Glutamatergic neuron (in vitro differentiated cells): ENCODE measurements around the gene IGLL1. TPM values are rescaled to one million over a fixed set of nuclear protein-coding genes. Genes with fewer than 3 reads are reported as not detected.
"Not testable (repeated sequence)": the region's sequence is repeated elsewhere in the genome, so short reads cannot be mapped to it uniquely, and the experiment has no call there.

Experiments used
- DNase-seq: peaks from one replicate; pipeline ENCODE4 v3.0.0; 2022
- H3K27ac Mint-ChIP-seq: one replicate; pipeline ENCODE4 v1.8.0; 2020; ENCODE audit warnings: mild to moderate bottlenecking, mixed read lengths, inconsistent platforms; ENCODE audit not compliant: unreplicated experiment
- H3K27me3 Mint-ChIP-seq: one replicate; pipeline ENCODE4 v1.8.0; 2020; ENCODE audit warnings: mild to moderate bottlenecking, moderate library complexity, mixed read lengths, inconsistent platforms; ENCODE audit not compliant: unreplicated experiment
- H3K36me3 Mint-ChIP-seq: one replicate; pipeline ENCODE4 v1.8.0; 2020; ENCODE audit warnings: mild to moderate bottlenecking, mixed read lengths, inconsistent platforms; ENCODE audit not compliant: unreplicated experiment
- H3K4me1 Mint-ChIP-seq: one replicate; pipeline ENCODE4 v1.8.0; 2020; ENCODE audit warnings: mild to moderate bottlenecking, low read depth, mixed read lengths, inconsistent platforms; ENCODE audit not compliant: unreplicated experiment
- H3K4me3 Mint-ChIP-seq: one replicate; pipeline ENCODE4 v1.8.0; 2020; ENCODE audit warnings: mild to moderate bottlenecking, mixed read lengths, inconsistent platforms; ENCODE audit not compliant: unreplicated experiment
- H3K9me3 Mint-ChIP-seq: one replicate; pipeline ENCODE4 v1.8.0; 2020; ENCODE audit warnings: mild to moderate bottlenecking, moderate library complexity, mixed read lengths, inconsistent platforms; ENCODE audit not compliant: unreplicated experiment
- CTCF ChIP-seq: fragments of 200-600 bp; sonication (generic); IDR thresholded peaks from one replicate; pipeline ENCODE4 v1.5.0; 2021; ENCODE audit not compliant: partially characterized antibody, unreplicated experiment
- total RNA-seq: library from RNA; stranded (reverse); fragmentation: NEBNext Ultra II Directional; extraction: Animal tissue kit (Norgen Biotek cat#: 25700); gene quantifications from one replicate; pipeline ENCODE4 v1.2.1, GENCODE V29; 2021; ENCODE audit not compliant: unreplicated experiment

Gene IGLL1
- total RNA-seq, 1 donor from 2014 or later = not detected

GRCh38 chr22:23606204-23607131 lies 26.4 kb upstream of the IGLL1 start:
- peaks cover 2% of the 10 kb centered on the region for H3K27me3 Mint-ChIP-seq
- TF ChIP-seq CTCF = no peak
- no peaks in the 10 kb centered on the region for H3K4me1 Mint-ChIP-seq
- H3K27ac Mint-ChIP-seq = no peak overlapping the region
- no peaks in the 10 kb centered on the region for H3K9me3 Mint-ChIP-seq
- DNase-seq = no peak
- H3K4me3 Mint-ChIP-seq = no peak overlapping the region
- no peaks in the 10 kb centered on the region for H3K36me3 Mint-ChIP-seq

GRCh38 chr22:23604939-23605712 lies 25.0 kb upstream of the IGLL1 start:
- H3K36me3 Mint-ChIP-seq = no peaks in the 10 kb centered on the region
- H3K4me3 Mint-ChIP-seq = no peak overlapping the region
- H3K27me3 Mint-ChIP-seq = no peaks in the 10 kb centered on the region
- H3K9me3 Mint-ChIP-seq = no peaks in the 10 kb centered on the region
- no peak for TF ChIP-seq CTCF
- H3K27ac Mint-ChIP-seq = no peak overlapping the region
- DNase-seq = no peak
- no peaks in the 10 kb centered on the region for H3K4me1 Mint-ChIP-seq

- no peak for TF ChIP-seq CTCF
- H3K36me3 Mint-ChIP-seq = no peaks in the 10 kb centered on the region
- H3K27me3 Mint-ChIP-seq = no peaks in the 10 kb centered on the region
- no peak for DNase-seq
- no peak overlapping the region for H3K4me3 Mint-ChIP-seq
- H3K4me1 Mint-ChIP-seq = no peaks in the 10 kb centered on the region
- H3K27ac Mint-ChIP-seq = no peak overlapping the region
- H3K9me3 Mint-ChIP-seq = no peaks in the 10 kb centered on the region
Measured at GRCh38 chr22:23603266-23603665, 23.2 kb upstream of the IGLL1 start.

- no peak for TF ChIP-seq CTCF
- H3K4me3 Mint-ChIP-seq = no peak overlapping the region
- no peaks in the 10 kb centered on the region for H3K9me3 Mint-ChIP-seq
- no peak for DNase-seq
- H3K27me3 Mint-ChIP-seq = peaks cover 2% of the 10 kb centered on the region
- no peak overlapping the region for H3K27ac Mint-ChIP-seq
- no peaks in the 10 kb centered on the region for H3K4me1 Mint-ChIP-seq
- peaks cover 2% of the 10 kb centered on the region for H3K36me3 Mint-ChIP-seq
Measured at GRCh38 chr22:23598805-23599518, 18.9 kb upstream of the IGLL1 start.

GRCh38 chr22:23597576-23598268 lies 17.6 kb upstream of the IGLL1 start:
- H3K4me1 Mint-ChIP-seq, H3K27me3 Mint-ChIP-seq, H3K27ac Mint-ChIP-seq, H3K9me3 Mint-ChIP-seq, DNase-seq, H3K4me3 Mint-ChIP-seq, H3K36me3 Mint-ChIP-seq: not testable (repeated sequence)

GRCh38 chr22:23595904-23596303 lies 15.8 kb upstream of the IGLL1 start:
- H3K27me3 Mint-ChIP-seq, H3K4me1 Mint-ChIP-seq, H3K9me3 Mint-ChIP-seq, H3K27ac Mint-ChIP-seq, DNase-seq, H3K4me3 Mint-ChIP-seq: not testable (repeated sequence)
- H3K36me3 Mint-ChIP-seq = peaks cover 15% of the 10 kb centered on the region
